GM19238 (cell line): ENCODE measurements around the gene SGPL1.
"Not testable (repeated sequence)": the region's sequence is repeated elsewhere in the genome, so short reads cannot be mapped to it uniquely, and the experiment has no call there.

Source experiments
- DNase-seq: peaks from one replicate; pipeline ENCODE4 v3.0.0; 2011; ENCODE audit warnings: low spot score; ENCODE audit not compliant: insufficient read length

Gene SGPL1

GRCh38 chr10:70815504-70816219, at the start of gene SGPL1:
Gene SGPL1 (plus strand): TSS chr10:70815948. CDS start chr10:70816854, 906 bp downstream.
- peak; percentile 99 for DNase-seq

GRCh38 chr10:70768026-70768685, 47.6 kb upstream of the SGPL1 start:
- DNase-seq = not testable (repeated sequence)

- no peak for DNase-seq
Measured at GRCh38 chr10:70769121-70769520, 46.6 kb upstream of the SGPL1 start.

- DNase-seq = no peak
Measured at GRCh38 chr10:70770001-70770400, 45.7 kb upstream of the SGPL1 start.

- DNase-seq = not testable (repeated sequence)
Measured at GRCh38 chr10:70770516-70770915, 45.2 kb upstream of the SGPL1 start.

- DNase-seq = no peak
Measured at GRCh38 chr10:70771311-70772194, 44.2 kb upstream of the SGPL1 start.

- no peak for DNase-seq
Measured at GRCh38 chr10:70772627-70773026, 43.1 kb upstream of the SGPL1 start.

- no peak for DNase-seq
Measured at GRCh38 chr10:70773461-70773860, 42.3 kb upstream of the SGPL1 start.

- no peak for DNase-seq
Measured at GRCh38 chr10:70773965-70774809, 41.6 kb upstream of the SGPL1 start.

- no peak for DNase-seq
Measured at GRCh38 chr10:70774810-70775678, 40.7 kb upstream of the SGPL1 start.

- no peak for DNase-seq
Measured at GRCh38 chr10:70775679-70776454, 39.9 kb upstream of the SGPL1 start.

- DNase-seq = no peak
Measured at GRCh38 chr10:70776455-70777005, 39.2 kb upstream of the SGPL1 start.

GRCh38 chr10:70777063-70777875, 38.5 kb upstream of the SGPL1 start:
- no peak for DNase-seq

- no peak for DNase-seq
Measured at GRCh38 chr10:70778267-70778924, 37.4 kb upstream of the SGPL1 start.

GRCh38 chr10:70779088-70779487, 36.7 kb upstream of the SGPL1 start:
- no peak for DNase-seq

- no peak for DNase-seq
Measured at GRCh38 chr10:70779511-70780369, 36.0 kb upstream of the SGPL1 start.

GRCh38 chr10:70780370-70780760, 35.4 kb upstream of the SGPL1 start:
- DNase-seq = no peak
